ENCODE measurements around the gene HSFX3.
"Not testable (repeated sequence)": the region's sequence is repeated elsewhere in the genome, so short reads cannot be mapped to it uniquely, and the experiment has no call there.

HSFX3 gene

GRCh38 chrX:149532868-149533267 is 16.9 kb downstream of the HSFX3 start:
- H3K4me3 ChIP-seq (ENCODE audit: low read length, poor library complexity, severe bottlenecking); H3K27me3 ChIP-seq (ENCODE audit: insufficient read depth, low read length, poor library complexity, severe bottlenecking); H3K4me2 ChIP-seq (ENCODE audit: low read depth, low read length, poor library complexity, severe bottlenecking); H2AFZ ChIP-seq (ENCODE audit: low read length); H3K79me2 ChIP-seq (ENCODE audit: insufficient read depth, low read length); H3K36me3 ChIP-seq (ENCODE audit: insufficient read depth, low read length); H3F3A ChIP-seq (ENCODE audit: low read depth); H3K9ac ChIP-seq (ENCODE audit: low read depth, low read length, poor library complexity, severe bottlenecking); H4K20me1 ChIP-seq (ENCODE audit: insufficient read depth, low read length, poor library complexity, severe bottlenecking); H3K9me3 ChIP-seq (ENCODE audit: insufficient read depth, low read depth, low read length); H3K4me1 ChIP-seq (ENCODE audit: insufficient read depth, low read length, poor library complexity, severe bottlenecking); H3K9me2 ChIP-seq (replicated peaks; ENCODE audit: low read depth, low read length): not testable (repeated sequence)

- Histone ChIP-seq H3K4me1 (ENCODE audit: insufficient read depth, low read length, poor library complexity, severe bottlenecking) (no peaks in the 10 kb centered on the region), H3K79me2 (ENCODE audit: insufficient read depth, low read length) (no peaks in the 10 kb centered on the region), H3K9me3 (ENCODE audit: insufficient read depth, low read depth, low read length) (no peaks in the 10 kb centered on the region), H3K9ac (ENCODE audit: low read depth, low read length, poor library complexity, severe bottlenecking) (no peak overlapping the region), H3K27me3 (ENCODE audit: insufficient read depth, low read length, poor library complexity, severe bottlenecking) (no peaks in the 10 kb centered on the region), H2AFZ (ENCODE audit: low read length) (no peak overlapping the region), H4K20me1 (ENCODE audit: insufficient read depth, low read length, poor library complexity, severe bottlenecking) (no peaks in the 10 kb centered on the region), H3K4me3 (ENCODE audit: low read length, poor library complexity, severe bottlenecking) (no peak overlapping the region), H3F3A (ENCODE audit: low read depth) (no peaks in the 10 kb centered on the region), H3K36me3 (ENCODE audit: insufficient read depth, low read length) (no peaks in the 10 kb centered on the region), H3K4me2 (ENCODE audit: low read depth, low read length, poor library complexity, severe bottlenecking) (no peak overlapping the region), H3K9me2 (replicated peaks; ENCODE audit: low read depth, low read length) (no peaks in the 10 kb centered on the region)
- TF ChIP-seq EZH2phosphoT487 (IDR thresholded peaks at IDR 0.05; ENCODE audit: borderline replicate concordance): no peak
- 0 out of 2 replicates have a peak, but pooled peaks have one; percentile 12 for TF ChIP-seq CTCF (conservative IDR thresholded peaks at IDR 0.05; ENCODE audit: low read length)
Measured at GRCh38 chrX:149531599-149531998, 18.1 kb downstream of the HSFX3 start.

GRCh38 chrX:149528381-149528780 is 21.3 kb downstream of the HSFX3 start:
- Histone ChIP-seq H3F3A (ENCODE audit: low read depth) (no peaks in the 10 kb centered on the region), H3K4me1 (ENCODE audit: insufficient read depth, low read length, poor library complexity, severe bottlenecking) (peaks cover 6% of the 10 kb centered on the region), H4K20me1 (ENCODE audit: insufficient read depth, low read length, poor library complexity, severe bottlenecking) (no peaks in the 10 kb centered on the region), H3K36me3 (ENCODE audit: insufficient read depth, low read length) (no peaks in the 10 kb centered on the region), H3K4me2 (ENCODE audit: low read depth, low read length, poor library complexity, severe bottlenecking) (no peak overlapping the region), H3K9ac (ENCODE audit: low read depth, low read length, poor library complexity, severe bottlenecking) (no peak overlapping the region), H3K79me2 (ENCODE audit: insufficient read depth, low read length) (no peaks in the 10 kb centered on the region), H3K27me3 (ENCODE audit: insufficient read depth, low read length, poor library complexity, severe bottlenecking) (no peaks in the 10 kb centered on the region), H3K9me3 (ENCODE audit: insufficient read depth, low read depth, low read length) (no peaks in the 10 kb centered on the region), H3K9me2 (replicated peaks; ENCODE audit: low read depth, low read length) (no peaks in the 10 kb centered on the region), H3K4me3 (ENCODE audit: low read length, poor library complexity, severe bottlenecking) (no peak overlapping the region), H2AFZ (ENCODE audit: low read length) (no peak overlapping the region)
- no peak for TF ChIP-seq CTCF (conservative IDR thresholded peaks at IDR 0.05; ENCODE audit: low read length)
- TF ChIP-seq EZH2phosphoT487 (IDR thresholded peaks at IDR 0.05; ENCODE audit: borderline replicate concordance): no peak

- H3K36me3 ChIP-seq (ENCODE audit: insufficient read depth, low read length): no peaks in the 10 kb centered on the region
- H3F3A ChIP-seq (ENCODE audit: low read depth): no peaks in the 10 kb centered on the region
- H3K4me3 ChIP-seq (ENCODE audit: low read length, poor library complexity, severe bottlenecking): no peak overlapping the region
- H4K20me1 ChIP-seq (ENCODE audit: insufficient read depth, low read length, poor library complexity, severe bottlenecking): no peaks in the 10 kb centered on the region
- no peak for TF ChIP-seq EZH2phosphoT487 (IDR thresholded peaks at IDR 0.05; ENCODE audit: borderline replicate concordance)
- TF ChIP-seq CTCF (conservative IDR thresholded peaks at IDR 0.05; ENCODE audit: low read length): peak; percentile 52
- H3K79me2 ChIP-seq (ENCODE audit: insufficient read depth, low read length): no peaks in the 10 kb centered on the region
- no peak overlapping the region for H2AFZ ChIP-seq (ENCODE audit: low read length)
- H3K9me2 ChIP-seq (replicated peaks; ENCODE audit: low read depth, low read length): no peaks in the 10 kb centered on the region
- peaks cover 7% of the 10 kb centered on the region for H3K4me1 ChIP-seq (ENCODE audit: insufficient read depth, low read length, poor library complexity, severe bottlenecking)
- no peak overlapping the region for H3K4me2 ChIP-seq (ENCODE audit: low read depth, low read length, poor library complexity, severe bottlenecking)
- H3K9me3 ChIP-seq (ENCODE audit: insufficient read depth, low read depth, low read length): no peaks in the 10 kb centered on the region
- H3K27me3 ChIP-seq (ENCODE audit: insufficient read depth, low read length, poor library complexity, severe bottlenecking): no peaks in the 10 kb centered on the region
- H3K9ac ChIP-seq (ENCODE audit: low read depth, low read length, poor library complexity, severe bottlenecking): no peak overlapping the region
Measured at GRCh38 chrX:149527705-149528104, 22.0 kb downstream of the HSFX3 start.

GRCh38 chrX:149526318-149527033 is 23.2 kb downstream of the HSFX3 start:
- not testable (repeated sequence) for H4K20me1 ChIP-seq (ENCODE audit: insufficient read depth, low read length, poor library complexity, severe bottlenecking); H3K4me1 ChIP-seq (ENCODE audit: insufficient read depth, low read length, poor library complexity, severe bottlenecking); H3K9me2 ChIP-seq (replicated peaks; ENCODE audit: low read depth, low read length); H3F3A ChIP-seq (ENCODE audit: low read depth); H3K9ac ChIP-seq (ENCODE audit: low read depth, low read length, poor library complexity, severe bottlenecking); H3K4me2 ChIP-seq (ENCODE audit: low read depth, low read length, poor library complexity, severe bottlenecking); H3K4me3 ChIP-seq (ENCODE audit: low read length, poor library complexity, severe bottlenecking); H3K27me3 ChIP-seq (ENCODE audit: insufficient read depth, low read length, poor library complexity, severe bottlenecking); H3K36me3 ChIP-seq (ENCODE audit: insufficient read depth, low read length); H2AFZ ChIP-seq (ENCODE audit: low read length); H3K79me2 ChIP-seq (ENCODE audit: insufficient read depth, low read length); H3K9me3 ChIP-seq (ENCODE audit: insufficient read depth, low read depth, low read length)
